Calu3 (cell line): Measurements from ENCODE around the gene GUCY1A2. TPM values are rescaled to one million over a fixed set of nuclear protein-coding genes. Genes with fewer than 3 reads are reported as not detected.

Experiments used
- BruUV-seq: library from RNA; stranded (reverse); fragments of 400-500 nt; replicated peaks from 2 replicates; lab custom pipeline; 2021; lab: Mats Ljungman, UMichigan
- CTCF ChIA-PET: fragments of 300-600 bp; sonication (Branson Sonifier 250); formaldehyde crosslinking; loops from one replicate; lab custom pipeline; 2022; ENCODE audit warnings: antibody characterized with exemption; lab: Charles Lee
- DNase-seq: peaks from one replicate; pipeline ENCODE4 v3.0.0; 2022
- H3K27ac Mint-ChIP-seq: one replicate; pipeline ENCODE4 v1.8.0; 2022; ENCODE audit warnings: mixed read lengths; ENCODE audit not compliant: unreplicated experiment
- H3K27me3 Mint-ChIP-seq: one replicate; pipeline ENCODE4 v1.8.0; 2022; ENCODE audit warnings: mixed read lengths; ENCODE audit not compliant: unreplicated experiment
- H3K36me3 Mint-ChIP-seq: one replicate; pipeline ENCODE4 v1.8.0; 2022; ENCODE audit warnings: mild to moderate bottlenecking, moderate library complexity, mixed read lengths; ENCODE audit not compliant: insufficient read depth, unreplicated experiment
- H3K4me1 Mint-ChIP-seq: one replicate; pipeline ENCODE4 v1.8.0; 2022; ENCODE audit warnings: mild to moderate bottlenecking, low read depth, mixed read lengths; ENCODE audit not compliant: unreplicated experiment
- H3K4me3 Mint-ChIP-seq: one replicate; pipeline ENCODE4 v1.8.0; 2022; ENCODE audit warnings: mild to moderate bottlenecking, low read depth, moderate library complexity, mixed read lengths; ENCODE audit not compliant: unreplicated experiment
- H3K9me3 Mint-ChIP-seq: one replicate; pipeline ENCODE4 v1.8.0; 2022; ENCODE audit warnings: low read depth, mixed read lengths; ENCODE audit not compliant: unreplicated experiment
- CTCF ChIP-seq: fragments of 200-600 bp; IDR thresholded peaks from one replicate; pipeline ENCODE4 v1.8.0; 2022; ENCODE audit warnings: antibody characterized with exemption; ENCODE audit not compliant: unreplicated experiment
- intact Hi-C: fragments of 100-400 bp; cut with micrococcal nuclease; formaldehyde crosslinking; loops from one replicate; pipeline ENCODE4 v1.10.0; 2022; ENCODE audit not compliant: unreplicated experiment
- total RNA-seq: library from RNA; stranded (reverse); gene quantifications from 2 replicates; pipeline ENCODE4 v1.2.3, GENCODE V29; 2022

Gene GUCY1A2
- total RNA-seq, 1 experiment from 2014 or later: not detected

GRCh38 chr11:106858200-106858599 lies 160.1 kb downstream of the GUCY1A2 start:
- no peaks in the 10 kb centered on the region for H3K27me3 Mint-ChIP-seq
- BruUV-seq: no TSS peak
- DNase-seq: no peak
- H3K4me1 Mint-ChIP-seq: no peaks in the 10 kb centered on the region
- H3K9me3 Mint-ChIP-seq: peaks cover 7% of the 10 kb centered on the region
- no peak overlapping the region for H3K27ac Mint-ChIP-seq
- no peaks in the 10 kb centered on the region for H3K36me3 Mint-ChIP-seq
- CTCF ChIA-PET: no interaction called here
- TF ChIP-seq CTCF: no peak
- H3K4me3 Mint-ChIP-seq: no peak overlapping the region
- intact Hi-C loops: no loop called here

GRCh38 chr11:106856566-106856965 lies 161.7 kb downstream of the GUCY1A2 start:
- Mint-ChIP-seq H3K9me3 (peaks cover 7% of the 10 kb centered on the region), H3K36me3 (no peaks in the 10 kb centered on the region), H3K27me3 (no peaks in the 10 kb centered on the region), H3K27ac (no peak overlapping the region), H3K4me1 (no peaks in the 10 kb centered on the region), H3K4me3 (no peak overlapping the region)
- BruUV-seq: no TSS peak
- intact Hi-C loops: no loop called here
- CTCF ChIA-PET: no interaction called here
- no peak for TF ChIP-seq CTCF
- DNase-seq: no peak

GRCh38 chr11:106854429-106854828 lies 163.8 kb downstream of the GUCY1A2 start:
- no TSS peak for BruUV-seq
- Mint-ChIP-seq H3K4me3 (no peak overlapping the region), H3K36me3 (no peaks in the 10 kb centered on the region), H3K9me3 (peaks cover 7% of the 10 kb centered on the region), H3K27ac (no peak overlapping the region), H3K27me3 (no peaks in the 10 kb centered on the region), H3K4me1 (no peaks in the 10 kb centered on the region)
- CTCF ChIA-PET: no interaction called here
- TF ChIP-seq CTCF: no peak
- peak; percentile 0 for DNase-seq
- intact Hi-C loops: no loop called here

- Mint-ChIP-seq H3K36me3 (no peaks in the 10 kb centered on the region), H3K9me3 (peaks cover 7% of the 10 kb centered on the region), H3K27ac (no peak overlapping the region), H3K4me1 (no peaks in the 10 kb centered on the region), H3K4me3 (no peak overlapping the region), H3K27me3 (no peaks in the 10 kb centered on the region)
- no peak for DNase-seq
- CTCF ChIA-PET: no interaction called here
- no TSS peak for BruUV-seq
- no peak for TF ChIP-seq CTCF
- intact Hi-C loops: no loop called here
These were observed 164.3 kb downstream of the GUCY1A2 start for GRCh38 chr11:106853850-106854401.
